Stomach (tissue), 9 donors: ENCODE results near the gene CRACDL. TPM values are rescaled to one million over a fixed set of nuclear protein-coding genes. Genes with fewer than 3 reads are reported as not detected.

ENCODE experiments used
- DNase-seq, 2 donors: peaks; one replicate each; pipeline versions ENCODE4 v3.0.0 to v3.0.0-alpha.2; 2013 to 2019
- H3K27ac ChIP-seq, 5 donors: fragments of 200-600 bp in 4 of 5; sonication (generic) in 4 of 5; one replicate each; pipeline ENCODE4 v1.5.1; 2013 to 2019; ENCODE audit warnings: mild to moderate bottlenecking in 1 of 5, moderate library complexity in 1 of 5
- H3K27me3 ChIP-seq, 3 donors: fragments of 200-600 bp; sonication (generic); one replicate each; pipeline ENCODE4 v1.5.1; 2017 to 2019; ENCODE audit warnings: mixed run types in 1 of 3
- H3K36me3 ChIP-seq, 4 donors: fragments of 200-600 bp; sonication (generic); 1 replicate in 3 of 4; 2 replicates in 1 of 4; pipeline ENCODE4 v1.5.1; 2016 to 2019
- H3K4me1 ChIP-seq, 4 donors: fragments of 200-600 bp; sonication (generic); one replicate each; pipeline ENCODE4 v1.5.1; 2016 to 2019
- H3K4me3 ChIP-seq, 4 donors: fragments of 200-600 bp; sonication (generic) in 3 of 4; one replicate each; pipeline ENCODE4 v1.5.1; 2016 to 2019; ENCODE audit warnings: mild to moderate bottlenecking in 1 of 4
- H3K9me3 ChIP-seq, 4 donors: fragments of 200-600 bp; sonication (generic); one replicate each; pipeline ENCODE4 v1.5.1; 2016 to 2019
- EP300 ChIP-seq: sonication (generic); formaldehyde crosslinking; IDR thresholded peaks from one replicate; pipeline ENCODE4 v1.6.1; 2017; ENCODE audit warnings: antibody characterized with exemption
- POLR2A ChIP-seq, 4 donors: fragments of 450-650 bp; IDR thresholded peaks; one replicate each; pipeline ENCODE4 v1.6.1; 2016; ENCODE audit warnings: antibody characterized with exemption in 4 of 4, control low read depth in 2 of 4, mild to moderate bottlenecking in 1 of 4, moderate library complexity in 1 of 4
- POLR2AphosphoS5 ChIP-seq, 3 donors: sonication (generic); formaldehyde crosslinking; IDR thresholded peaks; one replicate each; pipeline ENCODE4 v1.6.1; 2016; ENCODE audit warnings: antibody characterized with exemption in 3 of 3
- WGBS, 5 donors: extraction: QIAGEN DNeasy Blood & Tissue Kit in 3 of 5; methylation state at CpG; one replicate each; pipeline versions ENCODE4 v1.1.5 to v1.1.7; 2013 to 2018; 5-methylcytosine and 5-hydroxymethylcytosine counted together
- intact Hi-C: fragments of 100-400 bp; cut with DNase I; formaldehyde crosslinking; loops from one replicate; pipeline ENCODE4 v1.15.1; 2023; ENCODE audit warnings: low total_unique reads
- polyA plus RNA-seq, 3 donors: library from polyadenylated mRNA; stranded (reverse); fragments of 200-250 nt; gene quantifications; one replicate each; pipeline ENCODE4 v1.2.3, GENCODE V29; 2013
- total RNA-seq, 5 donors: library from RNA; depleted of rRNA; stranded (reverse); fragments of >200 nt; gene quantifications; one replicate each; pipeline versions ENCODE4 v1.1.0 to v1.2.3, GENCODE V29; 2014 to 2016
- TF ChIP-seq, protein P1 (sequence below), 7 experiments: fragments of 450-650 bp in 4 of 7; fragments of 200-600 bp in 3 of 7; sonication (generic) in 3 of 7; IDR thresholded peaks; one replicate each; pipeline ENCODE4 v1.5.1; 2016 to 2019; ENCODE audit warnings: antibody characterized with exemption in 7 of 7, control low read depth in 2 of 7, mild to moderate bottlenecking in 1 of 7
- donor health status: healthy with polysubstance abuse.
- donor health status: Bipolar disorder and iron deficiency.
- donor health status: healthy.

Gene CRACDL
- total and polyA plus RNA-seq, 8 donors, result 5.4 to 205 (median 7.8) TPM

DNA sequence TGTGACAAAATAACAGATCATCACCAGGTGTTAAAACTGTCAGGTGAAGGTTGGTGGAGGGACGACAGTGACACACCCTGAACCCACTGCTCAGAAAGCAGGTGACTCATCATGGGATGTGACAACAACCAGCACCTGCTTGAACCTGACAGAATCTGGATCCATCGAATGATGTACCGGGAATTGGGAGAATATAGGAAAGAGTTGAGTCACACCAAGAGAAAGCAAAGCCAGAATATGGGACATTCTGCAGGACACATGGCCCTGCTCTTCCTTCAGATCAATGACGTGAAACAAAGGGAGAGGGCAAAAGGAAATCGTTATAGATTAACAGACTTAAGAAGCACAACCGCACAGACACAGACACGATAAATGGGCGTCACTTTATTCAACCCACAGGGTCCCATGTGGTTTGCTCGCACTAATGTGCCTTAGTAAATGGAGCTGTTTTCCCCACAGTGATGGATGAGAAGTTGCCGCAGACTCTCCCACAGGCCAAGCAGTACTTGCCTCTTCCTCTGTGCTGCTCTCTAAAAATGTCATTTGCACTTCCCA is 100.1 kb downstream of the CRACDL start:
- no peak overlapping the region for H3K4me3 ChIP-seq
- H3K4me1 ChIP-seq, result peaks cover 0 to 12% (median 7%) of the 10 kb centered on the region in 4 donors
- intact Hi-C loops, result loop anchor here (5.0 kb wide), 1 partner anchor 189 kb away; no protein-coding TSS in a partner anchor
- DNase-seq, result no peak
- H3K27ac ChIP-seq, result peak overlapping the region in 2 of 5 donors; percentile 24 to 37
- no peaks in the 10 kb centered on the region for H3K36me3 ChIP-seq
- H3K27me3 ChIP-seq, result no peaks in the 10 kb centered on the region
- no peaks in the 10 kb centered on the region for H3K9me3 ChIP-seq
- WGBS, 5 donors, result 69 to 77% (median 74%) methylated on average over 10 of the region's 10 CpGs
- TF ChIP-seq, protein P1, sequence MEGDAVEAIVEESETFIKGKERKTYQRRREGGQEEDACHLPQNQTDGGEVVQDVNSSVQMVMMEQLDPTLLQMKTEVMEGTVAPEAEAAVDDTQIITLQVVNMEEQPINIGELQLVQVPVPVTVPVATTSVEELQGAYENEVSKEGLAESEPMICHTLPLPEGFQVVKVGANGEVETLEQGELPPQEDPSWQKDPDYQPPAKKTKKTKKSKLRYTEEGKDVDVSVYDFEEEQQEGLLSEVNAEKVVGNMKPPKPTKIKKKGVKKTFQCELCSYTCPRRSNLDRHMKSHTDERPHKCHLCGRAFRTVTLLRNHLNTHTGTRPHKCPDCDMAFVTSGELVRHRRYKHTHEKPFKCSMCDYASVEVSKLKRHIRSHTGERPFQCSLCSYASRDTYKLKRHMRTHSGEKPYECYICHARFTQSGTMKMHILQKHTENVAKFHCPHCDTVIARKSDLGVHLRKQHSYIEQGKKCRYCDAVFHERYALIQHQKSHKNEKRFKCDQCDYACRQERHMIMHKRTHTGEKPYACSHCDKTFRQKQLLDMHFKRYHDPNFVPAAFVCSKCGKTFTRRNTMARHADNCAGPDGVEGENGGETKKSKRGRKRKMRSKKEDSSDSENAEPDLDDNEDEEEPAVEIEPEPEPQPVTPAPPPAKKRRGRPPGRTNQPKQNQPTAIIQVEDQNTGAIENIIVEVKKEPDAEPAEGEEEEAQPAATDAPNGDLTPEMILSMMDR (IDR thresholded peaks at IDR 0.05), result no peak
- TF ChIP-seq POLR2A (IDR thresholded peaks at IDR 0.05) (no peak), EP300 (no peak), POLR2AphosphoS5 (IDR thresholded peaks at IDR 0.05) (no peak)

DNA sequence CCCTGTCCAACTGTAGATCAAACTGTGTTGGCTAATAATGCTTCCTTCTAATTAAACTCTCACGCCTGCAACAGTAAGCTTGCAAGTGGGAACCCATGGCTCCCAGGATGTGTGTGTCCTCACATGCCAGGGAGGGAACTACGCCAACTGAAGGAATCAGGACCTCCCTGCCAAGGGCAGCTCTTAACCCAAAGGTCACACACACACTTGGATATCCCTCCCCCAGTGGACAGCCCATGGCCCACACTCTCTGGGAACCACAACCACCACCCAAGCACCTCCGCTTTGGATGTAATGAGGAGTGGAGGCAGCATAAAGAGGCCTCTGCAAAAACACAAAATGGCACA is 102.1 kb downstream of the CRACDL start:
- TF ChIP-seq, protein P1 (IDR thresholded peaks at IDR 0.05), result no peak
- TF ChIP-seq EP300 (no peak), POLR2A (IDR thresholded peaks at IDR 0.05) (no peak), POLR2AphosphoS5 (IDR thresholded peaks at IDR 0.05) (no peak)
- Histone ChIP-seq H3K4me3 (no peak overlapping the region), H3K9me3 (no peaks in the 10 kb centered on the region), H3K4me1 (peaks cover 0 to 21% (median 7%) of the 10 kb centered on the region in 4 donors), H3K27me3 (no peaks in the 10 kb centered on the region), H3K36me3 (no peaks in the 10 kb centered on the region), H3K27ac (peak overlapping the region in 3 of 5 donors; percentile 4 to 23 (median 8))
- intact Hi-C loops, result no loop called here
- no peak for DNase-seq
- 84 to 96% (median 88%) methylated on average over 3 of the region's 3 CpGs for WGBS, 5 donors

DNA sequence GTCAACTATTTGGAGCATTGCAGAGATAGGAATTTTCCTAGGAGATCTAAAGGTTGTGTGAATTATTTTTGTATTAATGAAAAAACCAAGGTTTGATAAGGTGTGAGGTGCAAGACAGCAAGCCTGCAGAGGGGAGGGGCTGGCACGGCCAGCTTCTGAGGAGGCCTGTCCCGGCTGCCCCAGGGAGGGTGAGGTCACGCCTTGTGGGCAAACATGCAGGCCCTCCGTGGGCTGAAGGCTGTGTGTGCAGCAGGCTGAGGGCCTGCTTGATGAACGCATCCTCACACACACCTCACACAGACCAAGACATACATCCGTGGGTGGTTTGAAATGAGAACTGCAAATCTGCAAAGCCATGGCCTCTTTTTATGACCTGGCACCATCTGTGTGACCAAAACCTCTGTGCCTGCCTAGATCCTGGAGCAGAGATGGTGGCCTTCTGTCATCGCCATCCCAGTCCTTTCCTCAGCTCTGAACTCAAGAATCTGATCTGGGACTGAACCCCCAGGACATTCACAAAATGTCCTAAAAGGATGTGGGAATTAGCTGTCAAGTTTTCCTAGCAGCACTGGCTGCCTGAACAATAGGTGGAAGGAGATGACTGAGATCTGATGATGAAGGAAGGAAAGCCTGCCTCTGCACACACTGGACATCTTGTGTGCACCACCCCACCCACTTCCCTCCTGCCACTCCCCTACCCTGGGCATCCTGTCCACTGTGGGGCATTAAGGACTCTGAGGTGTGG is 102.7 kb downstream of the CRACDL start:
- no peaks in the 10 kb centered on the region for H3K27me3 ChIP-seq
- intact Hi-C loops, result no loop called here
- H3K36me3 ChIP-seq, result no peaks in the 10 kb centered on the region
- H3K9me3 ChIP-seq, result no peaks in the 10 kb centered on the region
- 27 to 69% (median 33%) methylated on average over 7 of the region's 7 CpGs for WGBS, 5 donors
- DNase-seq, result no peak
- peaks cover 0 to 25% (median 7%) of the 10 kb centered on the region in 4 donors for H3K4me1 ChIP-seq
- H3K27ac ChIP-seq, result peak overlapping the region; percentile 27 to 59 (median 51)
- H3K4me3 ChIP-seq, result no peak overlapping the region
- no peak for TF ChIP-seq EP300
- TF ChIP-seq, protein P1 (IDR thresholded peaks at IDR 0.05), result no peak
- peak in 2 of 3 donors; percentile 36 to 39 for TF ChIP-seq POLR2AphosphoS5 (IDR thresholded peaks at IDR 0.05)
- no peak for TF ChIP-seq POLR2A (IDR thresholded peaks at IDR 0.05)

DNA sequence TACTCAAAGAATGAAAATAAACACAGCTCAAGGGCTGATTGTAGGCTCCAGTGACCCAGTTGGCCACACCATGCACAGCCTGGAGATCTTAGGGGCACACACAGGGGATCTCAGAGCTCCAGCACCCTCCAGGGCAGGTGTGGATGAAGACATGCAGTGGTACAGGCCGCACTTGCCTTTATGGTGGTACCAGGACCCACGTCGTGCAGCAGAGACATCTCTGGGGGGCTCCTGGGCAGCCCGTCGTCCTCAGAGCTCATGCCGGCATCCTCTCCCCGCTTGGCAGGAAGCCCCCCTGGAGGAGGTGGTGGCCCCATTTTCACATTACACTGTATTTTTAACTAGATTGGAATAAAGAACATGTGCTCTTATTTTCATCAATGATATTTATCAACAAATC is 103.9 kb downstream of the CRACDL start:
- WGBS, 5 donors, result 89 to 96% (median 91%) methylated on average over 5 to 7 of the region's 7 CpGs
- no peak for DNase-seq
- no peaks in the 10 kb centered on the region for H3K36me3 ChIP-seq
- TF ChIP-seq, protein P1 (IDR thresholded peaks at IDR 0.05), result no peak
- H3K27me3 ChIP-seq, result no peaks in the 10 kb centered on the region
- intact Hi-C loops, result no loop called here
- H3K27ac ChIP-seq, result no peak overlapping the region
- H3K4me3 ChIP-seq, result no peak overlapping the region
- H3K4me1 ChIP-seq, result peaks cover 0 to 27% (median 7%) of the 10 kb centered on the region in 4 donors
- H3K9me3 ChIP-seq, result no peaks in the 10 kb centered on the region
